Measurements from ENCODE around the gene UNC5CL. TPM values are rescaled to one million over a fixed set of nuclear protein-coding genes. Genes with fewer than 3 reads are reported as not detected.

UNC5CL gene
- total and polyA plus RNA-seq, 9 of the 15 experiments (the other 6 are each of a cell fraction or from before 2014, with no cell fraction given) = 0.07 to 1.8 (median 0.62) TPM; not detected in 1

DNA sequence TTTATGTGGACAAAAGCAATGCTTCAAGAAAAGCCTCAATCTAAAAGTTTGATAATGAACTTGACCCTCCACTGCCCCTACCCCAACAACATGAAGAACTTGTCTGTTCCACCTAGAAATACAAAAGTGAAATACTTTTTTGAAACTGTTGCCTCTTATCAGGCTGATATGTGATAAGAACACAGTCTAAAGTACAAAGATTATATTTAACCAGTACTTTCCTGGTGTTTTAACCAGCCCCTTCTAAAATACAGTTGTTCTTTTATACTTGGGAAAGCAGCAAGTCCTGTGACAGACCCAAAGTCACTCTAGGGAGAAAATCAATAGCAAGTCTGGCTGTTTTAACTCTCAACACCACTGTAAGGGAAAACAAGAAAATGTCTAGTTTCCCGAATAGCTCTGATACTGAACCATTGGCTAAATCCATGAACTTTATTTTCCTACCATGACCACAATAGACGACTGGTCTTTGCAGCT, 26.6 kb upstream of the UNC5CL start:
- Histone ChIP-seq H2AFZ (ENCODE audit: low read depth, low read length) (no peak overlapping the region), H3K9ac (ENCODE audit: insufficient read depth in 1 of 2, low read depth in 2 of 2, low read length in 2 of 2) (no peak overlapping the region), H3K4me1 (replicated peaks in 1 of 2; ENCODE audit: control insufficient read depth in 2 of 2, insufficient read depth in 2 of 2, low read length in 2 of 2) (peaks cover 0 to 7% of the 10 kb centered on the region in 2 experiments; a peak in 1 of 5 replicates), H4K20me1 (replicated peaks; ENCODE audit: control insufficient read depth, insufficient read depth, low read length) (no peaks in the 10 kb centered on the region), H3K79me2 (ENCODE audit: control insufficient read depth, insufficient read depth, low read length) (peaks cover 6% of the 10 kb centered on the region; the same call in 2 of the 3 replicates), H3K27me3 (ENCODE audit: control insufficient read depth in 2 of 2, insufficient read depth in 2 of 2, low read length in 2 of 2) (no peaks in the 10 kb centered on the region), H3K9me3 (replicated peaks; ENCODE audit: control insufficient read depth, insufficient read depth, low read depth, low read length) (no peaks in the 10 kb centered on the region), H3K27ac (ENCODE audit: extremely low read depth, low read depth, low read length) (no peak overlapping the region), H3K9me1 (ENCODE audit: control insufficient read depth, insufficient read depth, low read length) (no peaks in the 10 kb centered on the region), H3K4me2 (ENCODE audit: insufficient read depth, low read length) (no peak overlapping the region), H3K4me3 (no peak overlapping the region), H3K36me3 (ENCODE audit: control insufficient read depth, insufficient read depth, low read length) (peaks cover 81% of the 10 kb centered on the region)
- BruUV-seq (replicated peaks) = no TSS peak
- 70% methylated on average over 2 of the region's 2 CpGs for WGBS (ENCODE audit: insufficient coverage, low coverage, missing lambda C conversion rate)
- intact Hi-C loops (cut with micrococcal nuclease) = loop anchor here (2.0 to 5.0 kb wide), 2 partner anchors 38 to 59 kb away; no protein-coding TSS in a partner anchor
- ChIA-PET POLR2A (interaction anchor here (0.7 kb wide), 1 partner anchor 12 kb away, joined by 3 read pairs; no protein-coding TSS in a partner anchor), CTCF (ENCODE audit: low intra/inter-chr PET ratio) (interaction anchor here (1.6 to 4.0 kb wide), 2 partner anchors 28 to 60 kb away, joined by 5 to 26 read pairs; no protein-coding TSS in a partner anchor)
- ATAC-seq (no peak), FAIRE-seq (no peak), DNase-seq (ENCODE audit: extremely low read depth in 1 of 4, low spot score in 3 of 4) (no peak)
- TF ChIP-seq, protein P1, sequence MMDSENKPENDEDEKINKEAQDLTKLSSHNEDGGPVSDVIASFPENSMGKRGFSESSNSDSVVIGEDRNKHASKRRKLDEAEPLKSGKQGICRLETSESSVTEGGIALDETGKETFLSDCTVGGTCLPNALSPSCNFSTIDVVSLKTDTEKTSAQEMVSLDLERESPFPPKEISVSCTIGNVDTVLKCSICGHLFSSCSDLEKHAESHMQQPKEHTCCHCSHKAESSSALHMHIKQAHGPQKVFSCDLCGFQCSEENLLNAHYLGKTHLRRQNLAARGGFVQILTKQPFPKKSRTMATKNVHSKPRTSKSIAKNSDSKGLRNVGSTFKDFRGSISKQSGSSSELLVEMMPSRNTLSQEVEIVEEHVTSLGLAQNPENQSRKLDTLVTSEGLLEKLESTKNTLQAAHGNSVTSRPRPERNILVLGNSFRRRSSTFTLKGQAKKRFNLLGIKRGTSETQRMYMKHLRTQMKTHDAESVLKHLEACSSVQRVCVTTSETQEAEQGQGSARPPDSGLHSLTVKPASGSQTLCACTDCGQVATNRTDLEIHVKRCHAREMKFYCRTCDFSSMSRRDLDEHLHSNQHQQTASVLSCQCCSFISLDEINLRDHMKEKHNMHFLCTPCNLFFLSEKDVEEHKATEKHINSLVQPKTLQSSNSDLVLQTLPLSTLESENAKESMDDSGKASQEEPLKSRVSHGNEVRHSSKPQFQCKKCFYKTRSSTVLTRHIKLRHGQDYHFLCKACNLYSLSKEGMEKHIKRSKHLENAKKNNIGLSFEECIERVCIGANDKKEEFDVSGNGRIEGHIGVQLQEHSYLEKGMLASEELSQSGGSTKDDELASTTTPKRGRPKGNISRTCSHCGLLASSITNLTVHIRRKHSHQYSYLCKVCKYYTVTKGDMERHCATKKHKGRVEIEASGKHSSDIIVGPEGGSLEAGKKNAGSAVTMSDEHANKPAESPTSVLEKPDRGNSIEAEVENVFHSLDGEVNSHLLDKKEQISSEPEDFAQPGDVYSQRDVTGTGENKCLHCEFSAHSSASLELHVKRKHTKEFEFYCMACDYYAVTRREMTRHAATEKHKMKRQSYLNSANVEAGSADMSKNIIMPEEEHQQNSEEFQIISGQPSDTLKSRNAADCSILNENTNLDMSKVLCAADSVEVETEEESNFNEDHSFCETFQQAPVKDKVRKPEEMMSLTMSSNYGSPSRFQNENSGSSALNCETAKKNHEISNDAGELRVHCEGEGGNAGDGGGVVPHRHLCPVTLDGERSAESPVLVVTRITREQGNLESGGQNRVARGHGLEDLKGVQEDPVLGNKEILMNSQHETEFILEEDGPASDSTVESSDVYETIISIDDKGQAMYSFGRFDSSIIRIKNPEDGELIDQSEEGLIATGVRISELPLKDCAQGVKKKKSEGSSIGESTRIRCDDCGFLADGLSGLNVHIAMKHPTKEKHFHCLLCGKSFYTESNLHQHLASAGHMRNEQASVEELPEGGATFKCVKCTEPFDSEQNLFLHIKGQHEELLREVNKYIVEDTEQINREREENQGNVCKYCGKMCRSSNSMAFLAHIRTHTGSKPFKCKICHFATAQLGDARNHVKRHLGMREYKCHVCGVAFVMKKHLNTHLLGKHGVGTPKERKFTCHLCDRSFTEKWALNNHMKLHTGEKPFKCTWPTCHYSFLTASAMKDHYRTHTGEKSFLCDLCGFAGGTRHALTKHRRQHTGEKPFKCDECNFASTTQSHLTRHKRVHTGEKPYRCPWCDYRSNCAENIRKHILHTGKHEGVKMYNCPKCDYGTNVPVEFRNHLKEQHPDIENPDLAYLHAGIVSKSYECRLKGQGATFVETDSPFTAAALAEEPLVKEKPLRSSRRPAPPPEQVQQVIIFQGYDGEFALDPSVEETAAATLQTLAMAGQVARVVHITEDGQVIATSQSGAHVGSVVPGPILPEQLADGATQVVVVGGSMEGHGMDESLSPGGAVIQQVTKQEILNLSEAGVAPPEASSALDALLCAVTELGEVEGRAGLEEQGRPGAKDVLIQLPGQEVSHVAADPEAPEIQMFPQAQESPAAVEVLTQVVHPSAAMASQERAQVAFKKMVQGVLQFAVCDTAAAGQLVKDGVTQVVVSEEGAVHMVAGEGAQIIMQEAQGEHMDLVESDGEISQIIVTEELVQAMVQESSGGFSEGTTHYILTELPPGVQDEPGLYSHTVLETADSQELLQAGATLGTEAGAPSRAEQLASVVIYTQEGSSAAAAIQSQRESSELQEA (IDR thresholded peaks at IDR 0.05; ENCODE audit: low read depth) = no peak
- TF ChIP-seq POLR2B (IDR thresholded peaks at IDR 0.05; ENCODE audit: low read depth, partially characterized antibody) (no peak), KHSRP (IDR thresholded peaks at IDR 0.05) (no peak), MYNN (IDR thresholded peaks at IDR 0.05) (no peak), MYNN (CRISPR knock-in tag; IDR thresholded peaks at IDR 0.05) (no peak), LARP7 (IDR thresholded peaks at IDR 0.05) (no peak), RBM22 (IDR thresholded peaks at IDR 0.05; ENCODE audit: low read depth, low read length, poor library complexity, severe bottlenecking) (no peak), ZBTB26 (CRISPR knock-in tag; IDR thresholded peaks at IDR 0.05) (no peak), GATA2 (CRISPR knock-in tag; IDR thresholded peaks at IDR 0.05) (no peak)
- in situ Hi-C loops (cut with MboI) = no loop called here

Measured in K562 (cell line).